Measurements from ENCODE around the gene FTCDNL1.

FTCDNL1 gene

GRCh38 chr2:199833525-199833924 lies 17.5 kb downstream of the FTCDNL1 start:
- no peak for ATAC-seq (replicated peaks; ENCODE audit: extremely low read depth, poor library complexity, severe bottlenecking)
- Mint-ChIP-seq H3K4me3 (no peak overlapping the region), H3K27ac (ENCODE audit: low read depth) (no peak overlapping the region), H3K27me3 (no peaks in the 10 kb centered on the region), H3K4me1 (no peaks in the 10 kb centered on the region), H3K36me3 (ENCODE audit: insufficient read depth) (peaks cover 2% of the 10 kb centered on the region), H3K9me3 (no peaks in the 10 kb centered on the region)
- no peak for DNase-seq (ENCODE audit: low spot score in 2 of 2)

GRCh38 chr2:199830531-199830930 lies 20.5 kb downstream of the FTCDNL1 start:
- ATAC-seq (replicated peaks; ENCODE audit: extremely low read depth, poor library complexity, severe bottlenecking) = no peak

GRCh38 chr2:199829628-199830027 lies 21.4 kb downstream of the FTCDNL1 start:
- DNase-seq (ENCODE audit: low spot score in 2 of 2) (no peak), ATAC-seq (replicated peaks; ENCODE audit: extremely low read depth, poor library complexity, severe bottlenecking) (no peak)
- no peaks in the 10 kb centered on the region for H3K4me1 Mint-ChIP-seq
- no peaks in the 10 kb centered on the region for H3K27me3 Mint-ChIP-seq
- no peak overlapping the region for H3K4me3 Mint-ChIP-seq
- H3K9me3 Mint-ChIP-seq = no peaks in the 10 kb centered on the region
- H3K36me3 Mint-ChIP-seq (ENCODE audit: insufficient read depth) = no peaks in the 10 kb centered on the region
- no peak overlapping the region for H3K27ac Mint-ChIP-seq (ENCODE audit: low read depth)

More at GRCh38 chr2:199830531-199830930, 20.5 kb downstream of the FTCDNL1 start:
- DNase-seq (ENCODE audit: low spot score in 2 of 2) = no peak
- no peak overlapping the region for H3K4me3 Mint-ChIP-seq
- H3K27ac Mint-ChIP-seq (ENCODE audit: low read depth) = no peak overlapping the region
- no peaks in the 10 kb centered on the region for H3K4me1 Mint-ChIP-seq
- no peaks in the 10 kb centered on the region for H3K36me3 Mint-ChIP-seq (ENCODE audit: insufficient read depth)
- no peaks in the 10 kb centered on the region for H3K27me3 Mint-ChIP-seq
- H3K9me3 Mint-ChIP-seq = no peaks in the 10 kb centered on the region

- ATAC-seq (replicated peaks; ENCODE audit: extremely low read depth, poor library complexity, severe bottlenecking) = no peak
- no peaks in the 10 kb centered on the region for H3K4me1 Mint-ChIP-seq
- no peak for DNase-seq (ENCODE audit: low spot score in 2 of 2)
- no peaks in the 10 kb centered on the region for H3K9me3 Mint-ChIP-seq
- no peaks in the 10 kb centered on the region for H3K27me3 Mint-ChIP-seq
- no peak overlapping the region for H3K4me3 Mint-ChIP-seq
- H3K36me3 Mint-ChIP-seq (ENCODE audit: insufficient read depth) = peaks cover 2% of the 10 kb centered on the region
- H3K27ac Mint-ChIP-seq (ENCODE audit: low read depth) = no peak overlapping the region
Measured at GRCh38 chr2:199819746-199820145, 31.2 kb downstream of the FTCDNL1 start.

GRCh38 chr2:199818754-199819153 lies 32.2 kb downstream of the FTCDNL1 start:
- Mint-ChIP-seq H3K27me3 (no peaks in the 10 kb centered on the region), H3K4me1 (no peaks in the 10 kb centered on the region), H3K27ac (ENCODE audit: low read depth) (no peak overlapping the region), H3K4me3 (no peak overlapping the region), H3K9me3 (no peaks in the 10 kb centered on the region), H3K36me3 (ENCODE audit: insufficient read depth) (peaks cover 2% of the 10 kb centered on the region)
- ATAC-seq (replicated peaks; ENCODE audit: extremely low read depth, poor library complexity, severe bottlenecking) = no peak
- no peak for DNase-seq (ENCODE audit: low spot score in 2 of 2)

- no peaks in the 10 kb centered on the region for H3K4me1 Mint-ChIP-seq
- DNase-seq (ENCODE audit: low spot score in 2 of 2) = no peak
- peaks cover 2% of the 10 kb centered on the region for H3K36me3 Mint-ChIP-seq (ENCODE audit: insufficient read depth)
- no peak overlapping the region for H3K4me3 Mint-ChIP-seq
- H3K27me3 Mint-ChIP-seq = no peaks in the 10 kb centered on the region
- no peak overlapping the region for H3K27ac Mint-ChIP-seq (ENCODE audit: low read depth)
- H3K9me3 Mint-ChIP-seq = no peaks in the 10 kb centered on the region
- no peak for ATAC-seq (replicated peaks; ENCODE audit: extremely low read depth, poor library complexity, severe bottlenecking)
Measured at GRCh38 chr2:199818026-199818425, 33.0 kb downstream of the FTCDNL1 start.

- H3K9me3 Mint-ChIP-seq = no peaks in the 10 kb centered on the region
- no peaks in the 10 kb centered on the region for H3K4me1 Mint-ChIP-seq
- H3K27ac Mint-ChIP-seq (ENCODE audit: low read depth) = no peak overlapping the region
- no peak overlapping the region for H3K4me3 Mint-ChIP-seq
- DNase-seq (ENCODE audit: low spot score in 2 of 2) (no peak), ATAC-seq (replicated peaks; ENCODE audit: extremely low read depth, poor library complexity, severe bottlenecking) (no peak)
- no peaks in the 10 kb centered on the region for H3K27me3 Mint-ChIP-seq
- peaks cover 2% of the 10 kb centered on the region for H3K36me3 Mint-ChIP-seq (ENCODE audit: insufficient read depth)
Measured at GRCh38 chr2:199814817-199815211, 36.2 kb downstream of the FTCDNL1 start.

GRCh38 chr2:199814101-199814816 lies 36.7 kb downstream of the FTCDNL1 start:
- Mint-ChIP-seq H3K36me3 (ENCODE audit: insufficient read depth) (peaks cover 2% of the 10 kb centered on the region), H3K4me1 (no peaks in the 10 kb centered on the region), H3K4me3 (no peak overlapping the region), H3K27ac (ENCODE audit: low read depth) (no peak overlapping the region), H3K9me3 (no peaks in the 10 kb centered on the region), H3K27me3 (no peaks in the 10 kb centered on the region)
- ATAC-seq (replicated peaks; ENCODE audit: extremely low read depth, poor library complexity, severe bottlenecking) (no peak), DNase-seq (ENCODE audit: low spot score in 2 of 2) (no peak)

GRCh38 chr2:199812493-199812892 lies 38.5 kb downstream of the FTCDNL1 start:
- H3K27me3 Mint-ChIP-seq = no peaks in the 10 kb centered on the region

GRCh38 chr2:199811346-199811745 lies 39.6 kb downstream of the FTCDNL1 start:
- H3K4me1 Mint-ChIP-seq = no peaks in the 10 kb centered on the region
- no peaks in the 10 kb centered on the region for H3K9me3 Mint-ChIP-seq
- no peak for DNase-seq (ENCODE audit: low spot score in 2 of 2)
- peaks cover 4% of the 10 kb centered on the region for H3K36me3 Mint-ChIP-seq (ENCODE audit: insufficient read depth)
- no peak overlapping the region for H3K27ac Mint-ChIP-seq (ENCODE audit: low read depth)
- no peak for ATAC-seq (replicated peaks; ENCODE audit: extremely low read depth, poor library complexity, severe bottlenecking)
- H3K4me3 Mint-ChIP-seq = no peak overlapping the region
- H3K27me3 Mint-ChIP-seq = no peaks in the 10 kb centered on the region

More at GRCh38 chr2:199812493-199812892, 38.5 kb downstream of the FTCDNL1 start:
- Mint-ChIP-seq H3K27ac (ENCODE audit: low read depth) (no peak overlapping the region), H3K4me1 (no peaks in the 10 kb centered on the region), H3K9me3 (no peaks in the 10 kb centered on the region), H3K4me3 (no peak overlapping the region), H3K36me3 (ENCODE audit: insufficient read depth) (peaks cover 2% of the 10 kb centered on the region)
- DNase-seq (ENCODE audit: low spot score in 2 of 2) (no peak), ATAC-seq (replicated peaks; ENCODE audit: extremely low read depth, poor library complexity, severe bottlenecking) (no peak)

GRCh38 chr2:199810422-199811171 lies 40.4 kb downstream of the FTCDNL1 start:
- H3K27me3 Mint-ChIP-seq = no peaks in the 10 kb centered on the region
- ATAC-seq (replicated peaks; ENCODE audit: extremely low read depth, poor library complexity, severe bottlenecking) (no peak), DNase-seq (ENCODE audit: low spot score in 2 of 2) (no peak)
- H3K36me3 Mint-ChIP-seq (ENCODE audit: insufficient read depth) = peaks cover 4% of the 10 kb centered on the region
- H3K4me3 Mint-ChIP-seq = no peak overlapping the region
- no peaks in the 10 kb centered on the region for H3K4me1 Mint-ChIP-seq
- no peaks in the 10 kb centered on the region for H3K9me3 Mint-ChIP-seq
- no peak overlapping the region for H3K27ac Mint-ChIP-seq (ENCODE audit: low read depth)

- Mint-ChIP-seq H3K9me3 (no peaks in the 10 kb centered on the region), H3K4me1 (no peaks in the 10 kb centered on the region), H3K27ac (ENCODE audit: low read depth) (no peak overlapping the region), H3K27me3 (no peaks in the 10 kb centered on the region), H3K36me3 (ENCODE audit: insufficient read depth) (peaks cover 4% of the 10 kb centered on the region), H3K4me3 (no peak overlapping the region)
- no peak for DNase-seq (ENCODE audit: low spot score in 2 of 2)
- ATAC-seq (replicated peaks; ENCODE audit: extremely low read depth, poor library complexity, severe bottlenecking) = no peak
Measured at GRCh38 chr2:199807966-199808365, 43.0 kb downstream of the FTCDNL1 start.

GRCh38 chr2:199806179-199806578 lies 44.8 kb downstream of the FTCDNL1 start:
- no peak overlapping the region for H3K27ac Mint-ChIP-seq (ENCODE audit: low read depth)
- H3K36me3 Mint-ChIP-seq (ENCODE audit: insufficient read depth) = peaks cover 4% of the 10 kb centered on the region
- DNase-seq (ENCODE audit: low spot score in 2 of 2) = no peak
- H3K9me3 Mint-ChIP-seq = no peaks in the 10 kb centered on the region
- H3K4me3 Mint-ChIP-seq = no peak overlapping the region
- no peak for ATAC-seq (replicated peaks; ENCODE audit: extremely low read depth, poor library complexity, severe bottlenecking)
- no peaks in the 10 kb centered on the region for H3K27me3 Mint-ChIP-seq
- H3K4me1 Mint-ChIP-seq = no peaks in the 10 kb centered on the region
